GM23338 (cell line): ENCODE data around the gene P2RY8.

Experiments
- CREB1 ChIP-seq: fragments of 250-450 bp; sonication (Bioruptor Pico); IDR thresholded peaks from 2 replicates; pipeline ENCODE4 v1.5.0; 2020; ENCODE audit warnings: low read depth, mild to moderate bottlenecking, moderate library complexity
- EZH2 ChIP-seq: fragments of 200-600 bp; sonication (generic); IDR thresholded peaks from one replicate; pipeline ENCODE4 v1.8.0; 2017; ENCODE audit warnings: antibody characterized with exemption, mild to moderate bottlenecking, low read depth; ENCODE audit not compliant: unreplicated experiment
- POLR2AphosphoS5 ChIP-seq: IDR thresholded peaks from 2 replicates; pipeline ENCODE4 v1.6.1; 2016; ENCODE audit warnings: antibody characterized with exemption, low read depth
- TF ChIP-seq, protein P1 (sequence below), 2 experiments: fragments of 200-600 bp in 1 of 2; sonication (generic) in 1 of 2; conservative IDR thresholded peaks; 2 replicates each; pipeline versions ENCODE4 v1.5.1 to v1.6.1; 2016 to 2017; ENCODE audit warnings: antibody characterized with exemption in 2 of 2, low read depth in 2 of 2, mild to moderate bottlenecking in 2 of 2, moderate library complexity in 1 of 2

DNA sequence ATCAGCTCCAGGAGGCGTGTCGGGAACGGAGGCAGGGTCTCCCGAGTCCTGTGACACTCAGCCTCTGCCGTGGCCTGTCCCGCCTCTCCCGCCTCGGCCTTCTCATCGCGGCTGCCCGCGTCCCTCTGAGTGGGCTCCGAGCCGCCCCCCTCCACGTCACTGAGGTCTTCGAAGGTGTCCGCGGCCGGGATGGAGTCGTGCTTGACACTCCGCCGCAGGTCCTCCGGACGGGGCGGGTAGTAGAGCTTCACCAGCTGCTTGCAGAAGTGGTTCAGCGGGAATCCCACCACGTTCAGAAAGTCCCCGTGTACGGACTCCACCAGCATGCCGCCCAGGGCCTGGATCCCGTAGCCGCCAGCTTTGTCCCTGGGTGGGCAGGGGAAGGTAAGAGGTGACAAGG, 109.2 kb downstream of the P2RY8 start:
- TF ChIP-seq, protein P1, sequence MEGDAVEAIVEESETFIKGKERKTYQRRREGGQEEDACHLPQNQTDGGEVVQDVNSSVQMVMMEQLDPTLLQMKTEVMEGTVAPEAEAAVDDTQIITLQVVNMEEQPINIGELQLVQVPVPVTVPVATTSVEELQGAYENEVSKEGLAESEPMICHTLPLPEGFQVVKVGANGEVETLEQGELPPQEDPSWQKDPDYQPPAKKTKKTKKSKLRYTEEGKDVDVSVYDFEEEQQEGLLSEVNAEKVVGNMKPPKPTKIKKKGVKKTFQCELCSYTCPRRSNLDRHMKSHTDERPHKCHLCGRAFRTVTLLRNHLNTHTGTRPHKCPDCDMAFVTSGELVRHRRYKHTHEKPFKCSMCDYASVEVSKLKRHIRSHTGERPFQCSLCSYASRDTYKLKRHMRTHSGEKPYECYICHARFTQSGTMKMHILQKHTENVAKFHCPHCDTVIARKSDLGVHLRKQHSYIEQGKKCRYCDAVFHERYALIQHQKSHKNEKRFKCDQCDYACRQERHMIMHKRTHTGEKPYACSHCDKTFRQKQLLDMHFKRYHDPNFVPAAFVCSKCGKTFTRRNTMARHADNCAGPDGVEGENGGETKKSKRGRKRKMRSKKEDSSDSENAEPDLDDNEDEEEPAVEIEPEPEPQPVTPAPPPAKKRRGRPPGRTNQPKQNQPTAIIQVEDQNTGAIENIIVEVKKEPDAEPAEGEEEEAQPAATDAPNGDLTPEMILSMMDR (conservative IDR thresholded peaks at IDR 0.05; ENCODE audit: low read depth in 2 of 2), result no peak
- TF ChIP-seq EZH2, result no peak
- no peak for TF ChIP-seq POLR2AphosphoS5
- no peak for TF ChIP-seq CREB1
